ENCODE results near the gene GDF11.

DNA sequence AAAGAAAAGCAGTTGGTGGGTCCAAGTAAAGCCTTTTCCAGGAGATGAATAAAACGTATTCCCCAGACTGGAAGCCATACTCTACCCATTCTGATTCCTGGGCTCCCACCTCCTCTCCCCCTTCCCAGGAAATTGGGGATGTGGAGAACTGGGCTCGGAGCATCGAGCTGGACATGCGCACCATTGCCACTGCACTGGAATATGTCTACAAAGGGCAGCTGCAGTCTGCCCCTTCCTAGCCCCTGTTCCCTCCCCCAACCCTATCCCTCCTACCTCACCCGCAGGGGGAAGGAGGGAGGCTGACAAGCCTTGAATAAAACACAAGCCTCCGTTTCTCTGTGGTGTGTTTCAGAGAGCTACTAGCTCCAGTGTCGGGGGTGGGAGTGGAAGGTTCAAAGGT is 23.6 kb upstream of the GDF11 start:
- TF ChIP-seq CTCF (IDR thresholded peaks at IDR 0.05; ENCODE audit: low read depth, low read length, poor library complexity, severe bottlenecking) (no peak), EZH2phosphoT487 (IDR thresholded peaks at IDR 0.05; ENCODE audit: borderline replicate concordance, low read length) (no peak)

Measured in DOHH2 (cell line).